ENCODE results near the gene SH3GL3.

The SH3GL3 gene

DNA sequence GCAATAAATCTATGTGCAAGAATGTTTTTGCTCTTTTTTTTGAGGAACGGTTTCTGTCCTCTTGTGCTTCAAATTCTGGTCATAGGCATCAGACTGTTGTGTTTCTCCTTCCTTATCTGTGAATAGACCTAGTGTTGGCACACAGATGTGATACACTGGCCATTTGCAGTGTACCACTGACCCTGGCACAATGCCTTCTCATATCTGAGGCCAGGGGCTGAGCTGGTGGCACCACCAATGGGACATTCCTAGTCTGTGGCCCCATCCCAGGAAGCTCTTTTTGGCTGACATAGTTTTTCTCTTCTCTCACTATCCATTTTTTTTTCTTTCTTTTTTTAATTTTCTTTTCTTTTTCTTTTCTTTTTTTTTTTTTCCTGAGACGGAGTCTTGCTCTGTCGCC is 40.4 kb downstream of the SH3GL3 start:
- no peak for TF ChIP-seq EGR1 (IDR thresholded peaks at IDR 0.05)
- TF ChIP-seq ZBTB7A (IDR thresholded peaks at IDR 0.05; ENCODE audit: low read depth): no peak
- TF ChIP-seq NFIC (IDR thresholded peaks at IDR 0.05): no peak
- no peak for TF ChIP-seq TCF12 (IDR thresholded peaks at IDR 0.05; ENCODE audit: low read depth)
- no peak for TF ChIP-seq CREB1 (IDR thresholded peaks at IDR 0.05; ENCODE audit: low read depth)
- TF ChIP-seq, protein P1, sequence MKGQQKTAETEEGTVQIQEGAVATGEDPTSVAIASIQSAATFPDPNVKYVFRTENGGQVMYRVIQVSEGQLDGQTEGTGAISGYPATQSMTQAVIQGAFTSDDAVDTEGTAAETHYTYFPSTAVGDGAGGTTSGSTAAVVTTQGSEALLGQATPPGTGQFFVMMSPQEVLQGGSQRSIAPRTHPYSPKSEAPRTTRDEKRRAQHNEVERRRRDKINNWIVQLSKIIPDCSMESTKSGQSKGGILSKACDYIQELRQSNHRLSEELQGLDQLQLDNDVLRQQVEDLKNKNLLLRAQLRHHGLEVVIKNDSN (IDR thresholded peaks at IDR 0.05): no peak
- TF ChIP-seq CEBPB (IDR thresholded peaks at IDR 0.05): no peak
- no peak for TF ChIP-seq TAF1 (IDR thresholded peaks at IDR 0.05; ENCODE audit: low read depth)
- no peak for TF ChIP-seq YY1 (IDR thresholded peaks at IDR 0.05; ENCODE audit: low read depth)
- no peak for TF ChIP-seq FOXM1 (IDR thresholded peaks at IDR 0.05; ENCODE audit: borderline replicate concordance, low read depth)
- TF ChIP-seq, protein P2, sequence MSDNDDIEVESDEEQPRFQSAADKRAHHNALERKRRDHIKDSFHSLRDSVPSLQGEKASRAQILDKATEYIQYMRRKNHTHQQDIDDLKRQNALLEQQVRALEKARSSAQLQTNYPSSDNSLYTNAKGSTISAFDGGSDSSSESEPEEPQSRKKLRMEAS (IDR thresholded peaks at IDR 0.05): no peak
- TF ChIP-seq, protein P3, sequence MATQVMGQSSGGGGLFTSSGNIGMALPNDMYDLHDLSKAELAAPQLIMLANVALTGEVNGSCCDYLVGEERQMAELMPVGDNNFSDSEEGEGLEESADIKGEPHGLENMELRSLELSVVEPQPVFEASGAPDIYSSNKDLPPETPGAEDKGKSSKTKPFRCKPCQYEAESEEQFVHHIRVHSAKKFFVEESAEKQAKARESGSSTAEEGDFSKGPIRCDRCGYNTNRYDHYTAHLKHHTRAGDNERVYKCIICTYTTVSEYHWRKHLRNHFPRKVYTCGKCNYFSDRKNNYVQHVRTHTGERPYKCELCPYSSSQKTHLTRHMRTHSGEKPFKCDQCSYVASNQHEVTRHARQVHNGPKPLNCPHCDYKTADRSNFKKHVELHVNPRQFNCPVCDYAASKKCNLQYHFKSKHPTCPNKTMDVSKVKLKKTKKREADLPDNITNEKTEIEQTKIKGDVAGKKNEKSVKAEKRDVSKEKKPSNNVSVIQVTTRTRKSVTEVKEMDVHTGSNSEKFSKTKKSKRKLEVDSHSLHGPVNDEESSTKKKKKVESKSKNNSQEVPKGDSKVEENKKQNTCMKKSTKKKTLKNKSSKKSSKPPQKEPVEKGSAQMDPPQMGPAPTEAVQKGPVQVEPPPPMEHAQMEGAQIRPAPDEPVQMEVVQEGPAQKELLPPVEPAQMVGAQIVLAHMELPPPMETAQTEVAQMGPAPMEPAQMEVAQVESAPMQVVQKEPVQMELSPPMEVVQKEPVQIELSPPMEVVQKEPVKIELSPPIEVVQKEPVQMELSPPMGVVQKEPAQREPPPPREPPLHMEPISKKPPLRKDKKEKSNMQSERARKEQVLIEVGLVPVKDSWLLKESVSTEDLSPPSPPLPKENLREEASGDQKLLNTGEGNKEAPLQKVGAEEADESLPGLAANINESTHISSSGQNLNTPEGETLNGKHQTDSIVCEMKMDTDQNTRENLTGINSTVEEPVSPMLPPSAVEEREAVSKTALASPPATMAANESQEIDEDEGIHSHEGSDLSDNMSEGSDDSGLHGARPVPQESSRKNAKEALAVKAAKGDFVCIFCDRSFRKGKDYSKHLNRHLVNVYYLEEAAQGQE (IDR thresholded peaks at IDR 0.05; ENCODE audit: low read depth): no peak
- no peak for TF ChIP-seq EP300 (IDR thresholded peaks at IDR 0.05; ENCODE audit: borderline replicate concordance)

DNA sequence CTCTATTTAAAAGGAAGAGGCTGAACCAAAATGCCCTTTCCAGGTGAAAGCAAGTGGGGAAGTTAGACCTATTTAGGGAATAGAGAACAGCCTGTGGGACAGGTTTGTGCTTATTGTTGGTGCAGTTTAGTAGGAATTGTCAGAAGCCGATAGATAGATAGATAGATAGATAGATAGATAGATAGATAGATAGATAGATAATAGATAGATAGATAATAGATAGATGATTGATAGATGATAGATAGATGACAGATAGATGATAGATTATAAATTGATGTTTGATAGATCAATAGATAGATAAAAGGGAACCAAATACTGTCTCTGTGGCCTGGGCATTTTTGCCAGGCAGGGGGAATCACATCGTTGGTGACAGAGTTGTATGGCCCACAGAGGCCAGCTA is 42.5 kb downstream of the SH3GL3 start:
- TF ChIP-seq CEBPB (IDR thresholded peaks at IDR 0.05): no peak
- TF ChIP-seq TAF1 (IDR thresholded peaks at IDR 0.05; ENCODE audit: low read depth): no peak
- TF ChIP-seq, protein P3 (IDR thresholded peaks at IDR 0.05; ENCODE audit: low read depth): no peak
- TF ChIP-seq CREB1 (IDR thresholded peaks at IDR 0.05; ENCODE audit: low read depth): no peak
- no peak for TF ChIP-seq EGR1 (IDR thresholded peaks at IDR 0.05)
- TF ChIP-seq TEAD4 (IDR thresholded peaks at IDR 0.05): no peak
- TF ChIP-seq, protein P1 (IDR thresholded peaks at IDR 0.05): no peak
- no peak for TF ChIP-seq NFIC (IDR thresholded peaks at IDR 0.05)
- no peak for TF ChIP-seq YY1 (IDR thresholded peaks at IDR 0.05; ENCODE audit: low read depth)
- no peak for TF ChIP-seq TCF12 (IDR thresholded peaks at IDR 0.05; ENCODE audit: low read depth)
- no peak for TF ChIP-seq ZBTB7A (IDR thresholded peaks at IDR 0.05; ENCODE audit: low read depth)
- TF ChIP-seq FOXM1 (IDR thresholded peaks at IDR 0.05; ENCODE audit: borderline replicate concordance, low read depth): no peak
- TF ChIP-seq, protein P2 (IDR thresholded peaks at IDR 0.05): no peak
- no peak for TF ChIP-seq EP300 (IDR thresholded peaks at IDR 0.05; ENCODE audit: borderline replicate concordance)
- TF ChIP-seq RAD21 (IDR thresholded peaks at IDR 0.05; ENCODE audit: low read depth): no peak

DNA sequence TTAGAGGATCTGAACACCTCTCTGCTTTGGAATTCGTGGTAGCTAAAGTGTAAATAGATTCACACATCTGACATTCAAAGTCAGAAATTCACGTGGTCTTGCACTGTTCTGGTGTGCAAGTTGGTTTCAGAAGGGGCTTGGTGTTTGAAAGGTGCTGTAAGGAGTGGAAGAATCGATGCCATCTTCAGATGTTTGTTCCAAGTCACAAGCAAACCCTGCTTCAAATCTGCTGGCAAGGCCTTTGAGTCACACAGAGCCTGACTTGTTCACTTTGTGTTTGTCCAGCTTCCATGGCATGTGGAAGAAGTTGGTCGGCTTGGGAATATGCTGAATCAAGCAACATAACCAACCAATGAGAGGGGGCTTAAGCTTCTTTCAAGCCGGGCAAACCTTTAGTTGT is 44.3 kb downstream of the SH3GL3 start:
- no peak for TF ChIP-seq EGR1 (IDR thresholded peaks at IDR 0.05)
- no peak for TF ChIP-seq ZBTB7A (IDR thresholded peaks at IDR 0.05; ENCODE audit: low read depth)
- TF ChIP-seq YY1 (IDR thresholded peaks at IDR 0.05; ENCODE audit: low read depth): no peak
- no peak for TF ChIP-seq NFIC (IDR thresholded peaks at IDR 0.05)
- TF ChIP-seq, protein P3 (IDR thresholded peaks at IDR 0.05; ENCODE audit: low read depth): no peak
- TF ChIP-seq TEAD4 (IDR thresholded peaks at IDR 0.05): no peak
- TF ChIP-seq RAD21 (IDR thresholded peaks at IDR 0.05; ENCODE audit: low read depth): no peak
- TF ChIP-seq EP300 (IDR thresholded peaks at IDR 0.05; ENCODE audit: borderline replicate concordance): no peak
- TF ChIP-seq, protein P2 (IDR thresholded peaks at IDR 0.05): no peak
- TF ChIP-seq TCF12 (IDR thresholded peaks at IDR 0.05; ENCODE audit: low read depth): no peak
- no peak for TF ChIP-seq CEBPB (IDR thresholded peaks at IDR 0.05)
- TF ChIP-seq FOXM1 (IDR thresholded peaks at IDR 0.05; ENCODE audit: borderline replicate concordance, low read depth): no peak
- TF ChIP-seq TAF1 (IDR thresholded peaks at IDR 0.05; ENCODE audit: low read depth): no peak
- TF ChIP-seq, protein P1 (IDR thresholded peaks at IDR 0.05): no peak
- no peak for TF ChIP-seq CREB1 (IDR thresholded peaks at IDR 0.05; ENCODE audit: low read depth)

All from Ishikawa (cell line).